Keratinocyte (primary cell): ENCODE measurements around the gene PCDH1.

Source experiments
- CTCF ChIP-seq, 3 experiments: IDR thresholded peaks in 1 of 3; conservative IDR thresholded peaks in 1 of 3; optimal IDR thresholded peaks in 1 of 3; 2 replicates in 2 of 3; 3 replicates in 1 of 3; pipeline versions ENCODE3 to v1.5.1; 2011; ENCODE audit warnings: low read length in 3 of 3, mild to moderate bottlenecking in 3 of 3, moderate library complexity in 2 of 3, control low read depth in 1 of 3, inconsistent platforms in 1 of 3; ENCODE audit not compliant: insufficient read depth in 2 of 3; ENCODE audit errors: extremely low read depth in 1 of 3
- EZH2 ChIP-seq: IDR thresholded peaks from one replicate; pipeline ENCODE4 v1.6.1; 2012; ENCODE audit warnings: inconsistent platforms, mild to moderate bottlenecking, low read length, moderate library complexity

GRCh38 chr5:141923448-141924313, 45.5 kb upstream of the PCDH1 start, which contains the start of gene DELE1:
- TF ChIP-seq CTCF (optimal IDR thresholded peaks at IDR 0.05 in 1 of 3, IDR thresholded peaks at IDR 0.05 in 1 of 3, conservative IDR thresholded peaks at IDR 0.05 in 1 of 3; ENCODE audit: extremely low read depth in 1 of 3, insufficient read depth in 2 of 3, low read length in 3 of 3) (no peak), EZH2 (no peak)
